MCF 10A (cell line): ENCODE results near the gene PRR33. TPM values are rescaled to one million over a fixed set of nuclear protein-coding genes. Genes with fewer than 3 reads are reported as not detected.

Source experiments
- BruUV-seq: library from RNA; stranded (reverse); fragments of 400-500 nt; replicated peaks from 2 replicates; lab custom pipeline; 2021; lab: Mats Ljungman, UMichigan
- CTCF ChIA-PET: fragments of 300-600 bp; sonication (Branson Sonifier 250); formaldehyde crosslinking; extraction: SDS; loops from one replicate; lab custom pipeline; 2021; ENCODE audit warnings: antibody characterized with exemption, inconsistent platforms; lab: Yijun Ruan, JAX
- POLR2A ChIA-PET: fragments of 300-600, 350-650 bp; sonication (Branson Sonifier 250); formaldehyde crosslinking; extraction: SDS; loops from one replicate; lab custom pipeline; 2020; ENCODE audit warnings: antibody characterized with exemption, inconsistent platforms; lab: Yijun Ruan, JAX
- DNase-seq: peaks from one replicate; pipeline ENCODE4 v3.0.0-alpha.2; 2018; ENCODE audit not compliant: unreplicated experiment
- H3K27ac Mint-ChIP-seq: one replicate; pipeline ENCODE4 v1.8.0; 2022; ENCODE audit warnings: mild to moderate bottlenecking, low read depth, mixed read lengths; ENCODE audit not compliant: unreplicated experiment
- H3K27me3 Mint-ChIP-seq: one replicate; pipeline ENCODE4 v1.8.0; 2022; ENCODE audit warnings: mixed read lengths; ENCODE audit not compliant: insufficient read depth, unreplicated experiment
- H3K36me3 Mint-ChIP-seq: one replicate; pipeline ENCODE4 v1.8.0; 2022; ENCODE audit warnings: mild to moderate bottlenecking, moderate library complexity, mixed read lengths; ENCODE audit not compliant: insufficient read depth, unreplicated experiment
- H3K4me1 Mint-ChIP-seq: one replicate; pipeline ENCODE4 v1.8.0; 2022; ENCODE audit warnings: mixed read lengths; ENCODE audit not compliant: insufficient read depth, unreplicated experiment
- H3K4me3 Mint-ChIP-seq: one replicate; pipeline ENCODE4 v1.8.0; 2022; ENCODE audit warnings: mild to moderate bottlenecking, moderate library complexity, mixed read lengths; ENCODE audit not compliant: unreplicated experiment
- H3K9me3 Mint-ChIP-seq: one replicate; pipeline ENCODE4 v1.8.0; 2022; ENCODE audit warnings: mixed read lengths; ENCODE audit not compliant: unreplicated experiment
- CTCF ChIP-seq: fragments of 200-600 bp; IDR thresholded peaks from one replicate; pipeline ENCODE4 v1.8.0; 2022; ENCODE audit warnings: antibody characterized with exemption, mild to moderate bottlenecking; ENCODE audit not compliant: unreplicated experiment
- intact Hi-C: fragments of 100-400 bp; cut with micrococcal nuclease; formaldehyde crosslinking; loops from 2 replicates; pipeline ENCODE4 v1.14.1; 2022
- total RNA-seq: library from RNA; stranded (reverse); gene quantifications from 2 replicates; pipeline ENCODE4 v1.2.3, GENCODE V29; 2022

Gene PRR33
- total RNA-seq, 1 experiment from 2014 or later = not detected

- BruUV-seq = no TSS peak
- Mint-ChIP-seq H3K27me3 (peaks cover 32% of the 10 kb centered on the region), H3K4me3 (no peak overlapping the region), H3K36me3 (no peaks in the 10 kb centered on the region), H3K27ac (no peak overlapping the region), H3K4me1 (peaks cover 5% of the 10 kb centered on the region), H3K9me3 (no peaks in the 10 kb centered on the region)
- intact Hi-C loops = no loop called here
- no peak for DNase-seq
- no peak for TF ChIP-seq CTCF
- POLR2A ChIA-PET = no interaction called here
- CTCF ChIA-PET = interaction anchor here (0.6 kb wide), 1 partner anchor 63 kb away, joined by 3 read pairs; no protein-coding TSS in a partner anchor
Measured at GRCh38 chr11:1932681-1933080, 41.0 kb upstream of the PRR33 start.

DNA sequence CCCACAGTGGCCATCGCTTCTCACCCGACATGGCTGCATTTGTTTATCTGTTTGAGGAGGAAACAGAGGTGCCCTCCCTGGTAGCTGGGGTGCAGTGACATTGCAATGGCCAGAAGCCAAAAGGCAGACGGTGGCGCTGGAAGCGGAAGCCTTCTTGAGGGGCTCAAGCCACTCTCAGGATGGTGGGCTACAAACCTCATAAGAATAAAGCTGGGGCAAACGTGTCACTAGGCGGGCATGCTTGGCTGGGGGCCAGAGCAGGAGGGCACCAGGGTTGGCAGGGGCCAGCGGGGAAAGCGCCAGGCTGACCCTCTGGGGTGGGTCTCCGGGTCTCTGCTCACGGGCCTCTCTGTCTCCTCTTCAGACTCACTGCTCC lies 40.4 kb upstream of the PRR33 start:
- ChIA-PET CTCF (interaction anchor here (0.6 kb wide), 2 partner anchors 63 to 976 kb away, joined by 3 read pairs; no protein-coding TSS in a partner anchor), POLR2A (no interaction called here)
- Mint-ChIP-seq H3K27ac (no peak overlapping the region), H3K4me3 (no peak overlapping the region), H3K4me1 (peaks cover 5% of the 10 kb centered on the region), H3K9me3 (no peaks in the 10 kb centered on the region), H3K36me3 (no peaks in the 10 kb centered on the region), H3K27me3 (peaks cover 32% of the 10 kb centered on the region)
- no TSS peak for BruUV-seq
- no peak for TF ChIP-seq CTCF
- no peak for DNase-seq
- intact Hi-C loops = no loop called here

DNA sequence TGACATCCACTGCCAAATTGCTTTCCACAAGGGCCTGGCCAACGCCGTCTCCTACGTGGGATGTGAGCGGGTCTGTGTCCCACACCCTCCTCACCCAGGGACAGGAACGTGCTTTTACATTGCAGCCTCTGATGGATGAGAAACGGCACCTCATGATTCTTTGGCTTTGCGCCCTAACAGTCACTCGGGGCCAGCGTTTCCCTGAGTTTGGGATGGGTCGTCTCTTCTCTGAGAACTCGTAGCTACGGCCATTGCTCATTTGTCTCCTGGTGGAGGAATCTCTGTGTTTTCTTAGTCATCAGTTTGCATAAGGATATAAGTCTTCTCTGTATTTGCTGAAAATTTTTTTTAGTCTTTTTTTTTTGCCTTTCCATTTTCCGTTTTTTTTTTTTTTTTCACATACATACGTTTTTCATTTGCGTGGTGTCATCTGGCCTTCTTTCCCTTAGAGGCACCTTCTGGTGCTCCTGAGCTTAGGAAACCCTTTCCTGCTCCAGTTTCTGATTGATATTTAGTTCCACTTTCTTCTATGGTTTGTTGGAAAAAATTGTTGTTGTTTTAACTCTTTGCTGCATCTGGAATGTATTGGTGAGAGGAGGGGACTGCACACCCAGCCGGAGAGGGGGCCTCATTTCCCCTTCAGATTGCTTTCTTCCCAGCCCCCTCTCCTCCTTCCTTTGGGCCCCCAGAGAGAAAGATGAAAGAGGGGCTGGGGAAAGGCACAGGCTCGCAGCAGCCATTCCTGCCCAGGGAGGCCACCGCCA lies 39.8 kb upstream of the PRR33 start:
- intact Hi-C loops = no loop called here
- ChIA-PET CTCF (interaction anchor here (0.6 kb wide), 2 partner anchors 54 to 976 kb away, joined by 3 read pairs; no protein-coding TSS in a partner anchor), POLR2A (no interaction called here)
- TF ChIP-seq CTCF = no peak
- Mint-ChIP-seq H3K4me1 (peaks cover 5% of the 10 kb centered on the region), H3K36me3 (no peaks in the 10 kb centered on the region), H3K27ac (no peak overlapping the region), H3K27me3 (peaks cover 32% of the 10 kb centered on the region), H3K9me3 (no peaks in the 10 kb centered on the region), H3K4me3 (no peak overlapping the region)
- BruUV-seq = no TSS peak
- no peak for DNase-seq

DNA sequence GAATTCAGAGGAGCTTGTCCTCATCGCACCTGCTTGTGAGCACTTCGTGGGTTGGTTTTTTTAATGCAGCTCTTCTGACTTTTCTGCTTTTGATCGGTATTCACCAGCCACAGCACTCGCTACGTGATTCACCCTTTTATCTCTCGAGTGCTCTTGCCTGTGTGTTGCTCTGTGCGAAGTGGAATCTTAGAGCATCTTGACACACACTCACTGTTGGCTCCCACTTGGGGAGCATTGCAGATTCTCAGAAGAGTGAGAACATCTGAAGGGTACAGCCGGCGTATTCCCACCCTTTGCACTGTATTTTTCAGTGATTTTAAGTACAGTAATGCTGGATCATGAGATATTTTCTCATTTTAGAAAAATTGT lies 38.8 kb upstream of the PRR33 start:
- H3K27ac Mint-ChIP-seq = no peak overlapping the region
- CTCF ChIA-PET = no interaction called here
- intact Hi-C loops = no loop called here
- no peak for TF ChIP-seq CTCF
- no peak for DNase-seq
- BruUV-seq = no TSS peak
- no peaks in the 10 kb centered on the region for H3K36me3 Mint-ChIP-seq
- peaks cover 5% of the 10 kb centered on the region for H3K4me1 Mint-ChIP-seq
- no peaks in the 10 kb centered on the region for H3K9me3 Mint-ChIP-seq
- H3K27me3 Mint-ChIP-seq = peaks cover 32% of the 10 kb centered on the region
- POLR2A ChIA-PET = no interaction called here
- H3K4me3 Mint-ChIP-seq = no peak overlapping the region
